Heart left ventricle (tissue), 13 donors: ENCODE data around the gene TRUB1.
A peak's percentile ranks its signal among the peaks of the same experiment; 100 is the strongest.

Experiments used
- CTCF ChIP-seq, 12 donors: fragments of 200-600 bp; sonication (generic) in 4 of 12; IDR thresholded peaks; one replicate each; pipeline versions ENCODE4 v1.5.0 to v1.8.0; 2018 to 2022; ENCODE audit warnings: antibody characterized with exemption in 12 of 12, mild to moderate bottlenecking in 5 of 12
- POLR2A ChIP-seq, 2 donors: fragments of 450-650 bp; IDR thresholded peaks; one replicate each; pipeline ENCODE4 v1.6.1; 2017; ENCODE audit warnings: antibody characterized with exemption in 2 of 2, mild to moderate bottlenecking in 2 of 2, moderate library complexity in 2 of 2
- donor health status: ischemic (EF 13 %, LVEDD 7.1; RV severe dilation, severe dysfunction).
- donor health status: DM: no; HTN: yes; CAD: no.
- donor health status: DM: no; HTN: no; CAD: no.
- donor health status: ischemic (EF 25% LVEDD 6.9; RV normal size, moderate dysfunction).
- donor health status: ischemic (EF 25% LVEDD 5.7; RV mildly dilated, moderate dysfunction).
- donor health status: ischemic (EF 35%, LVEDD 5.7; RV mildly dilated, moderate dysfunction).
- donor health status: nonischemic (EF 11% LVEDD 7.7; RV severe dilation, severe dysfunction).
- donor health status: DM: yes; HTN: yes; CAD: no.
- donor health status: PGD.
- donor health status: ischemic (EF 29% LVEDD 5.4; RV normal size, mild dysfunction).
- donor health status: nonischemic (EF 23%, LVEDD 6.1; RV moderate dilation, normal function).

DNA sequence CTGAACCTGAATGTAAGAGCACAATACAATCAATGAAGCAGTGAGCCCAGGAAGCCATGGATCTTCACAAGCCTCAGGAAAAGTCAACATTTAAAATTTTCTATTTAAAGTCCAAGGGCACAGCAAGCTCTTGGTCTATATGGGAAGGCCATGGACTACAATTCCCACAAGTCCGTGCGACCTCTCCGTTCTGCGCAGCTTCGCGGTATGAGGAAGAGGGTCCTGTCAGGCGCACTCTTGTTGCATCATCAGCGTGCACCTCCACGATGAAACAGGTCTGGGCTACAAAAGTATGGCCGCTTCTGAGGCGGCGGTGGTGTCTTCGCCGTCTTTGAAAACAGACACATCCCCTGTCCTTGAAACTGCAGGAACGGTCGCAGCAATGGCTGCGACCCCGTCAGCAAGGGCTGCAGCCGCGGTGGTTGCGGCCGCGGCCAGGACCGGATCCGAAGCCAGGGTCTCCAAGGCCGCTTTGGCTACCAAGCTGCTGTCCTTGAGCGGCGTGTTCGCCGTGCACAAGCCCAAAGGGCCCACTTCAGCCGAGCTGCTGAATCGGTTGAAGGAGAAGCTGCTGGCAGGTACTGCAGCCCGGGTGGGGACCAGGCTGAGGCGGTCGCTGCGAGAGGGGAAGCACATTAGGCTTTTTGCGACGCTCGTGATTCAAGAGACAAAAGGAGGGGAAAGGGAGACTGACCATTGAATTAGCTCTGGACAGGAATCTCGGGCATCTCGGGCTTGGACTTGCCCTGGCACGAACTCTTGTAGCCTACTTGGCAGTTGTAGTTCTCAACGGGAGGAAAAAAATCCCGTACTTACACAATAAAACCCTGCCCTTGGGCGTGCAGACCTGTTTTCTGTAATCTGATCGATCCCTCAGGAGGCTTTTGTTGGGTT, at the start of gene TRUB1:
- TF ChIP-seq CTCF (IDR thresholded peaks at IDR 0.05) (no peak), POLR2A (IDR thresholded peaks at IDR 0.05) (peak in 1 of 2 donors; percentile 53)
